Adrenal gland (tissue), 5 donors: ENCODE data around the gene ADORA1.

Experiments used
- CTCF ChIP-seq, 6 experiments: fragments of 450-650 bp in 4 of 6; fragments of 200-600 bp in 2 of 6; sonication (generic) in 1 of 6; IDR thresholded peaks; 1 replicate in 5 of 6; 2 replicates in 1 of 6; pipeline versions ENCODE4 v1.5.1 to v1.8.0; 2016 to 2021; ENCODE audit warnings: antibody characterized with exemption in 6 of 6, mild to moderate bottlenecking in 2 of 6, moderate library complexity in 1 of 6
- POLR2A ChIP-seq, 2 donors: fragments of 450-650 bp; IDR thresholded peaks; one replicate each; pipeline ENCODE4 v1.6.1; 2017; ENCODE audit warnings: antibody characterized with exemption in 2 of 2, mild to moderate bottlenecking in 2 of 2, moderate library complexity in 1 of 2
- donor health status: DM: no; HTN: no; CAD: no.

- TF ChIP-seq POLR2A (IDR thresholded peaks at IDR 0.05) (no peak), CTCF (IDR thresholded peaks at IDR 0.05) (no peak)
Observed at GRCh38 chr1:203142124-203142523, 14.6 kb downstream of the ADORA1 start.
